SU-DHL-6 (cell line): ENCODE results near the gene DCUN1D2.
"Not testable (repeated sequence)": the region's sequence is repeated elsewhere in the genome, so short reads cannot be mapped to it uniquely, and the experiment has no call there.

Experiments
- EZH2phosphoT487 ChIP-seq: fragments of 200-600 bp; sonication (generic), shearing (Covaris generic); conservative IDR thresholded peaks from 2 replicates; pipeline ENCODE4 v1.6.1; 2018; ENCODE audit warnings: mild to moderate bottlenecking, antibody characterized with exemption, low read length, moderate library complexity, mixed read lengths
- TF ChIP-seq, protein P1 (sequence below): fragments of 200-600 bp; sonication (generic); IDR thresholded peaks from one replicate; pipeline ENCODE4 v1.5.1; 2017; ENCODE audit warnings: antibody characterized with exemption, mild to moderate bottlenecking, low read length, moderate library complexity; ENCODE audit not compliant: insufficient read depth, poor library complexity, severe bottlenecking

DNA sequence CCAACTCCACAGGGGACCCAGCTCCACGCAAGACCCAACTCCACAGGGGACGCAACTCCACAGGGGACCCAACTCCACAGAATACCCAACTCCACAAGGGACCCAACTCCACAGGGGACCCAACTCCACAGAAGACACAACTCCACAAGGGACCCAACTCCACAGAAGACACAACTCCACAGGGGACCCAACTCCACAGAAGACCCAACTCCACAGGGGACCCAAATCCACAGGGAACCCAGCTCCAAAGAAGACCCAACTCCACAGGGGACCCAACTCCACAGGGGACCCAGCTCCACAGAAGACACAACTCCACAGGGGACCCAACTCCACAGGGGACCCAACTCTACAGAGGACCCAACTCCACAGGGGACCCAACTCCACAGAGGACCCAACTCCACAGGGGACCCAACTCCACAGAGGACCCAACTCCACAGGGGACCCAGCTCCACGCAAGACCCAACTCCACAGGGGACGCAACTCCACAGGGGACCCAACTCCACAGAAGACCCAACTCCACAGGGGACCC is 19.8 kb downstream of the DCUN1D2 start:
- TF ChIP-seq, protein P1, sequence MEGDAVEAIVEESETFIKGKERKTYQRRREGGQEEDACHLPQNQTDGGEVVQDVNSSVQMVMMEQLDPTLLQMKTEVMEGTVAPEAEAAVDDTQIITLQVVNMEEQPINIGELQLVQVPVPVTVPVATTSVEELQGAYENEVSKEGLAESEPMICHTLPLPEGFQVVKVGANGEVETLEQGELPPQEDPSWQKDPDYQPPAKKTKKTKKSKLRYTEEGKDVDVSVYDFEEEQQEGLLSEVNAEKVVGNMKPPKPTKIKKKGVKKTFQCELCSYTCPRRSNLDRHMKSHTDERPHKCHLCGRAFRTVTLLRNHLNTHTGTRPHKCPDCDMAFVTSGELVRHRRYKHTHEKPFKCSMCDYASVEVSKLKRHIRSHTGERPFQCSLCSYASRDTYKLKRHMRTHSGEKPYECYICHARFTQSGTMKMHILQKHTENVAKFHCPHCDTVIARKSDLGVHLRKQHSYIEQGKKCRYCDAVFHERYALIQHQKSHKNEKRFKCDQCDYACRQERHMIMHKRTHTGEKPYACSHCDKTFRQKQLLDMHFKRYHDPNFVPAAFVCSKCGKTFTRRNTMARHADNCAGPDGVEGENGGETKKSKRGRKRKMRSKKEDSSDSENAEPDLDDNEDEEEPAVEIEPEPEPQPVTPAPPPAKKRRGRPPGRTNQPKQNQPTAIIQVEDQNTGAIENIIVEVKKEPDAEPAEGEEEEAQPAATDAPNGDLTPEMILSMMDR, result not testable (repeated sequence)
- TF ChIP-seq EZH2phosphoT487, result not testable (repeated sequence)
